ENCODE measurements around the gene PLA2G4A.

Gene PLA2G4A

DNA sequence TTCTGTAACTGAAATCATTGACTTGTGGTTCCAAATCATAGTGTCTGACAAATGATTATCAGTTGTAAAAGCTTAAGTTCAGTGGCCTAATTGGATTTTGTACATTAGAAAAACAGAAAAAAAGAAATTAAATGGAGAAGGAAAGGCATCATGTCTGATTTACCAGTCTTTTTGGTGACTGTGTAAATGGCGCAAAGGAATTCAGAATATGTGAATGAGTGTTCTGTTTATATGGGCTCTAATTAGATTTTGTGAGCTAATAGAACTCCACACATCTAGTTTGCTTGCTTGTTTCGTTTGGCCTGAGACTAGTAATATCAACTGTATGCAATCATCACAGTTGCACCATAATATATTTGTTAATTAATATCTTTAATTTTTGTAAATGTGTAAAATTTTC is 151.7 kb downstream of the PLA2G4A start:
- peak; percentile 45 for DNase-seq

- DNase-seq, result no peak
Measured at GRCh38 chr1:186982116-186982515, 153.4 kb downstream of the PLA2G4A start.

DNA sequence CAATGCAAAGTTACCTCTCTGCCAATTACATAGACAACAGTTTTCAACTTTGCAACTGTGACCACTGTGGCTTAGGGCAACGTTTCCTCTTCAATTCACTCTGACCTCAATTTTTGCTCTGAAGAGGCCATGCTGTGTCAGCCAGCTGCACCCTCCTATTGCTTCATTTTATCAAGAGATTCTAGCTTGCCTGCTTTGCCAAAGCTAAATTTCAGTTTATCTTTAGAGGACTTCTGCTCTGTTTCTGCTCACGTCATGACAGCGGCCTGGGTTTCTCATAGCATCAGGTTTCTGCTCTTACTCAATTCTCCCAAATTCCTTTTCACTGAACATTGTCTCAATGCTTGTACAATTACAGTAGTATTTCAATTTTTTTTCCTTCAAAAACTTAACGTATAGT is 154.6 kb downstream of the PLA2G4A start:
- DNase-seq, result peak; percentile 47

GRCh38 chr1:186984959-186985358 is 156.2 kb downstream of the PLA2G4A start:
- no peak for DNase-seq

DNA sequence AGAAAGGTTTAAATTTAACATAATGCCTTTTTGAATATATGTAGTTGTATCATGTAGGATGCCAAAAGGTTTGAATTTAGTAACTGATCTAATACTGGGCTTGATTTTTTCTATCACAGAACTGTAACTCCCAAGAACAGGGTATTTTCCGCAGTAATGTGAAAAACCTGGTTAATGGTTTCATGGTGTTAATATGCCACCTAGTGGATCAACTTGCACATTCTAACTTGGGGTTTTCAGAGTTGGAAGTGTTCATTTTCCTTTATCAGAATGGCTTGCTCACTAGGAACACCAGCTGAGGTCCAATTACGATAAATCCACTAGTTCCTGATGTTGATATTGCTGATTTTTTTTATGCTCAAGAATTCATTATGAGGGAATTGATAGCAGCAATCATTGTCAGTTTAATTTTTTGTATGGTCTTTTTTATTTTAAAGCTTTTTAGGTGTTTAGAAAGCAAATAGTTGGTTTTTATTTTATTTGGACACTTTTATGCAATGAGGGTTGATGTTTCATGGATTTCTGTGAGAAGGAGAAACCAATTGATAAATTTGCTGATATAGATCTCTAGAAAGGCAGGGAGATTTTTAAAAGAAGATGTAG is 157.2 kb downstream of the PLA2G4A start:
- DNase-seq, result peak; percentile 88

- no peak for DNase-seq
Measured at GRCh38 chr1:186987065-186987464, 158.3 kb downstream of the PLA2G4A start.

- no peak for DNase-seq
Measured at GRCh38 chr1:186987769-186988168, 159.0 kb downstream of the PLA2G4A start.

- no peak for DNase-seq
Measured at GRCh38 chr1:186993996-186994395, 165.2 kb downstream of the PLA2G4A start.

DNA sequence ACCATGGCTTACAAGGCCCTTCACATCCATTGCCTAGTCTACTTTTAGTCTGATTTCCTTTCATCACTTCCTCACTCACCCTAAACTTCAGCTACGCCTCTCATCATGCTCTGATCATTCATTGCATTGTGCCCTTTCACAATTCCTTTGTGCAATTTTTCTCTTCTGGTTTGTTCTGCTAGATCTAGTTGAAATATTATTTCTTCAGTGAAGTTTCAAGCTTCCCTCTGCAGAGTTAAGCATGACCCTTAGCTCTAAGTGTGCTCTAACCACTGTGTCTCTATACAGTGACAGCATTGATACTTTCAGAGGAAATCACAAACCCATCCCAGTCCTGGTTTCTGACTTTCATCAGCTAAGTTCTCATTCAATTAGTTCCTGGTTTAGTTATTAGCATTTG is 166.1 kb downstream of the PLA2G4A start:
- DNase-seq, result no peak

DNA sequence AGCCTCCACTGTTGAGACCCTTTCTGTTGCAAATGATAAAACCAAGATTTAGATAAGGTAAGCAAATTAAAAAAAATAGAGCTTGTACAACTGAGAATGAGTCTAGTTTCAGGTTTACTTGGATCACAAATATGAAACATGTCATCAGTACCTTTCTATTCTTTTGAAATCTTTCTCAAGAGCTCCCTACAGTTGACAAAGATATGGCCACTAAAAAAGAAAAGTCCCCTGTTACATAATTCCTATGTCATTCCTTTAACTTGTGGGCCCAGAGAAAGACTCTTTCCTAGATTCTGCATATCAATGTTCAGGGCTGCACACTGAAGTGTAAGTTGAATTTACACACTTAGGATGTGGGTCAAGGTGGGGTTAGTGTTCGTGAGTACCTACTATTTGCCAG is 168.1 kb downstream of the PLA2G4A start:
- DNase-seq, result no peak

DNA sequence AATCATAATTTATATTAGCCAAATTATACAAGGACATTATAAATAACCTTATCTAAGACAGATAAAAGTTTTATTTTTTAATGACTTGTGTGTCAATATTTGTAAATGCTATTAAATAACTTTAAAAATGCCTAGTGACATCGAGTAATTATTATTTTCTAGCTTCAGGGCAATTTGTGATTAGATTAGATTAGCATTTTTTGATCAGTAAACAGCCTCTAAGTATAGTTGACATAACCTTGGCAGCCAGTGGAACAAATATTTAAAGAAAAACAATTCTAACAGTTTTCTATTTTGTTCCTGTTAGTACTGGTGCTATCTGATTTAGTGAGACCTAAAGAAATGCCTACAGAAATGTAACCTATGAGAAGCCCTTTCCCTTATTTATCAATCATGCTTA is 169.1 kb downstream of the PLA2G4A start:
- DNase-seq, result no peak

DNA sequence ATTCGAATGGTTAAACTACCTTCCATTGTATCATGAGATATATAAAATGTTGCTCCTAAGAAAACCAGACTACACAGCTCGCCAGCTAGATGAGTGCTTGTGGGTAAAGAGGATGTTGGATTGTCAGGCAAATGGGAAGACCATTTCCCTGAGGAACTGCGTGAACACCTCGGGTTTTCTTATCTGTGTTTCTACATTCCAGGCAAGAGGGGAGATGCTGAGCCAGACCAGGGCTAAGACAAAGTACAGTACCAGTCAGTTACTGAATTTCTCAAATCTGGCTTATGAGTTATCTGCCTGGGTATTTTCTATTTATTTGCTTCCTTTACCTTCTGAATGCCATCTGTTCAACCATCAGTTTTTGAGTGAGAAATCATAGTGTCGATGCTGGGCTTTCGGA is 170.8 kb downstream of the PLA2G4A start:
- DNase-seq, result no peak

DNA sequence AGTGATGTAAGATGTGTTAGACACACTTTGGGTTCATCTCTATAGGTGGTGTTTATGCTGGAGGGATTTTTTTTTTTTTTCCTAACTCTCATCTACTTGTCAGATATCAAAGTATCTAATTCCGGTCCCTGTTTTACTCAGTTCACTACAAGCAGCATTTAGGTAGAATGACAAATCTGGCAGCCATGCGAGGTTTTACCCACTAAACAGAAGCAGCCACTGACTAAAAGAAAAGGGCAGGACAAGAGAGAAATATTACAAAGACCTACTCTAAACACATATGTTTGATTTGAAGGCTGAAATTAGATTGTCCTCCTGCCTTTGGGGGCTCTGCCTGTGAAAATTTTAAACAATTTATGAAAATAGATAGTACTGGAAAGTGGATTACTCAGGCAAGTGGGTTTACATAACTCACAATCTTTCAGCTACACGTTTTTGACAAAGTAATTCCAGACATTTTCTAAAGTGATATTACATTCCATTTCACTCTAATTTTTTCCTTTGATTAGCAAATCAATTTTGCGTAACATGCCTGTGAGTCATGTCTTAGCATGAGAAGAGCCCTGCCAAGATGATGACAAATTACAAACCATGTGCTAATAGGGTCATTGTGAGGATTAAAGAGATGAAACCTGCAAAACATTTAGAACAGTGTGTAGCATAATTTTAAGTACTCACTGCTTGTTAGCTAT is 172.6 kb downstream of the PLA2G4A start:
- no peak for DNase-seq

DNA sequence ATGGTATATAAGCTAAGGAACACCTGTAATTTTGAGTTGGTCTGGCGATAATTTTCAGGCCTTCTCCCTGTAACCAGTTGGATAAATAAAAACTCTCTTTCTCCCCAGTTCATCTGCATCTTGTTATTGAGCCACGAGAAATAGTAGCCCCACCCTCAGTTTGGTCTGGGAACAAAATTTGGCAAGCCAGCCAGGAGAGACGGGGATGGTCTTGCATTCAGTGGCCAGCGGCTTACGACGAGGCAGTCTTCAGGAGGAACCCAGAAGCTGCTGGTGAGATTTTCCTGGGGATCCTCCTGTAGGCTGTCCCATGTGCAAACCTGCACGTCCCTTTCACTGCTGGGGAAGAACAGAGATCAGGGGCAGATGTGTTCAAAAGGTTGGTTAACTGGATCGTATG is 174.6 kb downstream of the PLA2G4A start:
- no peak for DNase-seq

- DNase-seq, result no peak
Measured at GRCh38 chr1:187006896-187007295, 178.1 kb downstream of the PLA2G4A start.

DNA sequence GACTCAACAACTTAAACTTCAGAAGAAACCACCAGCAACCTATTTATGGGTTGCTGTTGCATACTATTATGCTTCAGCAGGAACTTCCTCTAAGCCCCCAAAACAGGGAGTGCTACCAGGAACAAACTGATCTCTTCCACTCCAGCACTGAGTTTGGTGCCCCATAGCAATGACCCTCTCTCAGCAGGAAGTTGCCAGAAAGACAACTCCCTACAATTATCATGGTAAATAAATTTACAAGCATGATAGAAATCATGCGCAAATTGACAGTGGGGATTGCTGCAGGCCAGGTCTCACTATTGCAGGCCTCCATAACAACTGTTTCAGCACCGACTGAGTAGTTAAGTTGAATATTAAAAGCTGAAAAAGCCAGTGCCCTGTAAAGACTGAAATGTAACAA is 180.6 kb downstream of the PLA2G4A start:
- no peak for DNase-seq

DNA sequence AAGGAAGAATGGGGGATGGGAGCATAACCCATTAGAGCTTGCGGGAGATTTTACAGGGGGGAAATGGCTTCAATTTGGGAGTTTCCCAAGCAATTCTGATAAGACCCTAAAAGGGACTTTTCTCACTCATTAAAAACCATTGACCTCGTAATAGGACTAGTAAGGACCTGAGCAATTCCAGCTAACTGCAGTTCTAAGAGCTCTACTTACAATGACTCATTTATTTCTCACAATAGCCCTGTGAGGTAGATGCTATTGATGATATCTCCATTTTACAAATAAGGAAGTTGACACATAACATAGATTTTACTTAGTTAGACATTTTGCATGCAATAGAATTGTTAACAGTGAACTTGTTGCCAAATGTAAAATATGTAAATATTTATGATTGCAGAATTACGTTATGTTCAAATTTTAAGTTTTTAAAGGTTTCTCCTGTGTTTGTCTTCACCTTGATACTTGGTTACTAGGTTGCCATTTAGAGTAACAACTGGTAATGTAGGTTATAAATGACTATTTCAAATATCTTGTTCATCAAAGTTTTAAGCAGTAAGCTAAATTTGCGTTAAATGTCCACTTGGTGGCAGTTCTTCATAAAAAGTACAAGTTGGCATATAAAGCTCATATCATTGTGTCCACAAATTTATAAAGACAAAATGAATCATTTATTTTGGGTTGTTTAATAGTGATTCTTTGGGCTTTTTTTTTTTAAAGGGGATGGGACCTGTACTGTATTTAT is 182.0 kb downstream of the PLA2G4A start:
- no peak for DNase-seq

DNA sequence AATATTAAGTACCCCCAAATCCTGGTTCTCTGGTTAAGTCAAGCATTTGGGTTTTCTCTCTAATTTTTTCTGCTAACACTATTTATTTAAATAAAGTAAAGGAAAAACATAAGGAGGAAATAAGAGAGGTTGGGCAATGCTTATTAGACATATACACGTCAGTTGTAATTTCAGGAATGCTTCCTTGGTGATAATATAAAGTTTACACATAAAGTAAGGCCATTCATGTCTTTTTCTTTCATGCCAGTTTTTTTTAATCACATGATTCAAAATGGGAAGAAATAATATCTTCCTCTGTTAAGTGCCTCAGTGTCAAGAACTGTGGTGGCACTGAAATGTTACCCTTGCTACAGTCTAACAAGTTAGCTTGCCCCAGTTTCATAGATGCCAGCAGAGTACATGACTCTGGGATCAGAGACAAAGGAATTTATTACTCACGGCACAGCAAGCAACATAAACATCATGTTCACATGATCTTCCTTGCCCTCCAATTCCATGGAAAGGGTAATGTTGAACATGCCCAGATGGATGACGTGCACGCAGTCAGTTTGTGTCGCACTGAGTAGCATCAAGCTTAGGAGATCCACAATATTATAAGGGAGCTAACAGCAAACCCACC is 184.9 kb downstream of the PLA2G4A start:
- DNase-seq, result no peak

DNA sequence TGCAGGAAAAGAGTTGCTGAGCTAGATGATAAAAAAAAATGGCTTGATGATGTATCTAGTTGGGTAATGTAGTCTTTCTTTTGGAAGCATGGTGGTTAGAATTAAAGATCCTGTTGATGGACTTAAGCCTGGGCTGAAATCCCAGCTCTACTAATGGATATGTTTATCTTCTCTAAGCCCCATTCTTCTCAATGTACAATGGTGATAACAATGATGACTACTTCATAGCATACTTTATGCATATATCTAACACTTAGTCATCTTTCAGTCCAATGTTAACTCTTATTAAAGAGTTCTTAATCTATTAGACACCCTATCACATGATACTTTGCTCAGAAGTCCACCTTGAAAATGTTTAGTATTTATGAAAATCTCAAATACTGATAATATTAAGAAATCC is 189.5 kb downstream of the PLA2G4A start:
- DNase-seq, result no peak

GRCh38 chr1:187027253-187027652 is 198.5 kb downstream of the PLA2G4A start:
- no peak for DNase-seq

GRCh38 chr1:187032316-187032981 is 203.7 kb downstream of the PLA2G4A start:
- DNase-seq, result peak; percentile 16

DNA sequence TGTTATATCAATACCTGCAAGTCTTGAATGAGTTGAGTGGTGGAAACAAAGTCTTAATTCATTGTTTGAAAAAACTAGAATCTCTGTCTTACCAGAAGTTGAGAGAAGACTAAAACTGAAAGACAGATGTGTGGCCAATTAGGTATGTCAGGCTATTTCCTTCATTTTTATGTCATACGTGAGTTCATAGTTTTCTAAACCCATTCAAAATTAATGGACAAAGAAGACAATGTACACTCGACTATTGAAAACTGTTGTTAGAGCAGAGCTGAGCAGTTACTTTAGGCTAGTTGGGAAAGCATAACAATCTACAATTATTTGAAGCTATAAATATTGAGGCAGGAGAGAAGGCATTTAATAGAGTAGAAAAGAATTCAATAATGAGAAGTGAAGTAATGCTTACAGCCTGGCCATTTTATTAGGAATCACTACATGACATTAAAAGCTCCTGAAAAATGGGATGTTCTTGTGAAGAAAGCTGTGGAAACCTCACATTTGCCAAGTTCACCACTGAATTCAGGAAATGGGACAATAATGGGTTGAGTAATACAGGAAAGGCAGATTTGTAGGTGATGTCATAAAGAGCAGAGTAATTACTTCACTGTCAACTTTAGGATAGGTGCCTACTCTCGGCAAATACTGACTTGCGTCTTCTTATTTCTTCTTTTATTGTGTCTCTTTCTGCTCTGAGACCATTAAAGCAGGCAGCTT is 204.4 kb downstream of the PLA2G4A start:
- no peak for DNase-seq
